PC-9 (cell line): ENCODE data around the gene ANKEF1. TPM values are rescaled to one million over a fixed set of nuclear protein-coding genes. Genes with fewer than 3 reads are reported as not detected.

Experiments
- BruUV-seq: library from RNA; stranded (reverse); fragments of 400-500 nt; replicated peaks from 2 replicates; lab custom pipeline; 2021; lab: Mats Ljungman, UMichigan
- CTCF ChIA-PET: fragments of 300-600 bp; sonication (Branson Sonifier 250); formaldehyde crosslinking; loops from one replicate; lab custom pipeline; 2022; ENCODE audit warnings: antibody characterized with exemption; lab: Charles Lee
- POLR2A ChIA-PET: fragments of 300-600 bp; sonication (Branson Sonifier 250); formaldehyde crosslinking; loops from one replicate; lab custom pipeline; 2022; ENCODE audit warnings: antibody characterized with exemption; ENCODE audit not compliant: unreplicated experiment; lab: Charles Lee
- DNase-seq, 2 experiments: peaks; one replicate each; pipeline versions ENCODE4 v3.0.0 to v3.0.0-alpha.2; 2015 to 2022; ENCODE audit warnings: mixed read lengths in 1 of 2
- H2AFZ ChIP-seq: fragments of 200-600 bp; sonication (generic); 2 replicates; pipeline ENCODE4 v1.8.1; 2017; ENCODE audit warnings: antibody characterized with exemption
- H3F3A ChIP-seq: fragments of 200-600 bp; sonication (generic); 2 replicates; pipeline ENCODE4 v1.8.1; 2017; ENCODE audit warnings: antibody characterized with exemption, mild to moderate bottlenecking, low read depth; ENCODE audit not compliant: insufficient read depth
- H3K27ac ChIP-seq: fragments of 200-600 bp; sonication (generic); 2 replicates; pipeline ENCODE4 v1.6.1; 2016; ENCODE audit warnings: mixed run types
- H3K27me3 ChIP-seq: fragments of 200-600 bp; sonication (generic); 2 replicates; pipeline ENCODE4 v1.6.1; 2016; ENCODE audit warnings: low read depth, mixed run types; ENCODE audit not compliant: insufficient read depth
- H3K36me3 ChIP-seq: fragments of 200-600 bp; sonication (generic); 2 replicates; pipeline ENCODE4 v1.6.1; 2016; ENCODE audit warnings: low read depth, mixed run types
- H3K4me1 ChIP-seq: fragments of 200-600 bp; sonication (generic); replicated peaks from 2 replicates; pipeline ENCODE4 v1.6.1; 2016; ENCODE audit warnings: mixed run types; ENCODE audit not compliant: insufficient read depth
- H3K4me2 ChIP-seq: fragments of 200-600 bp; sonication (generic); 2 replicates; pipeline ENCODE4 v1.6.1; 2017; ENCODE audit warnings: mixed run types
- H3K4me3 ChIP-seq: fragments of 200-600 bp; sonication (generic); 2 replicates; pipeline ENCODE4 v1.6.1; 2016; ENCODE audit warnings: mixed run types
- H3K79me2 ChIP-seq: fragments of 200-600 bp; sonication (generic); 2 replicates; pipeline ENCODE4 v1.6.1; 2017; ENCODE audit warnings: low read depth, mixed run types
- H3K9me2 ChIP-seq: fragments of 200-600 bp; sonication (generic); 2 replicates; pipeline ENCODE4 v1.8.1; 2017; ENCODE audit warnings: mild to moderate bottlenecking; ENCODE audit not compliant: insufficient read depth
- H3K9me3 ChIP-seq: fragments of 200-600 bp; sonication (generic); 2 replicates; pipeline ENCODE4 v1.8.1; 2016; ENCODE audit warnings: low read depth; ENCODE audit not compliant: insufficient read depth
- H4K20me1 ChIP-seq: fragments of 200-600 bp; sonication (generic); 2 replicates; pipeline ENCODE4 v1.8.1; 2017; ENCODE audit not compliant: insufficient read depth
- CTCF ChIP-seq: fragments of 200-600 bp; sonication (generic); conservative IDR thresholded peaks from 2 replicates; pipeline ENCODE4 v1.6.1; 2017; ENCODE audit warnings: mixed run types, antibody characterized with exemption, mild to moderate bottlenecking, moderate library complexity
- EZH2 ChIP-seq: fragments of 200-600 bp; sonication (generic); IDR thresholded peaks from 2 replicates; pipeline ENCODE4 v1.8.0; 2017; ENCODE audit warnings: antibody characterized with exemption, low read depth
- intact Hi-C: fragments of 100-400 bp; cut with micrococcal nuclease; formaldehyde crosslinking; loops from one replicate; pipeline ENCODE4 v1.10.0; 2022; ENCODE audit not compliant: unreplicated experiment
- total RNA-seq: library from RNA; stranded (reverse); gene quantifications from 2 replicates; pipeline ENCODE4 v1.2.3, GENCODE V29; 2021

ANKEF1 gene
- total RNA-seq, 1 experiment from 2014 or later = 11.1 TPM

- ChIA-PET POLR2A (interaction anchor here (0.6 kb wide), 1 partner anchor 61 kb away, joined by 4 read pairs; no protein-coding TSS in a partner anchor), CTCF (no interaction called here)
- TF ChIP-seq EZH2 (no peak), CTCF (no peak)
- Histone ChIP-seq H3K79me2 (no peaks in the 10 kb centered on the region), H3K9me2 (no peaks in the 10 kb centered on the region), H3K36me3 (no peaks in the 10 kb centered on the region), H3K27me3 (no peaks in the 10 kb centered on the region), H3K27ac (no peak overlapping the region), H3K4me1 (no peaks in the 10 kb centered on the region), H3K9me3 (no peaks in the 10 kb centered on the region), H3K4me2 (no peak overlapping the region), H2AFZ (no peak overlapping the region), H4K20me1 (no peaks in the 10 kb centered on the region), H3K4me3 (no peak overlapping the region), H3F3A (no peaks in the 10 kb centered on the region)
- DNase-seq = no peak
- intact Hi-C loops = no loop called here
- BruUV-seq = no TSS peak
Measured at GRCh38 chr20:9995510-9996272, 39.1 kb upstream of the ANKEF1 start.

DNA sequence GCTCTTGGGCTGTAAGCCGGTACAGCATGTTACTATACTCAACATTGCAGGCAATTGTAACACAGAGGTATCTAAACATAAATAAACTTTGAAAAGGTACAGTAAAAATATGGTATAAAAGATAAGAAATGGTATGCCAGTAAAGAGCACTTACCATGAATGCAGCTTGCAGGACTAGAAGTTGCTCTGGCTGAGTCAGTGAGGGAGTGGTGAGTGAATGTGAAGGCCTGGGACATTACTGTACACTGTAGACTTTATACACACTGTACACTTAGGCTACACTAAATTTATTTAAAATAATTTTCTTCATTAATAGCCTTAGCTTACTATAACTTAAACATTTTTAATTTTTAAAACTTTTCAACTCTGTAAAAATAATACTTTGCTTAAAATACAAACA, 37.8 kb upstream of the ANKEF1 start:
- ChIA-PET POLR2A (no interaction called here), CTCF (no interaction called here)
- H2AFZ ChIP-seq = no peak overlapping the region
- H3K27ac ChIP-seq = no peak overlapping the region
- DNase-seq = no peak
- H3F3A ChIP-seq = no peaks in the 10 kb centered on the region
- H3K4me2 ChIP-seq = no peak overlapping the region
- H3K36me3 ChIP-seq = no peaks in the 10 kb centered on the region
- no peaks in the 10 kb centered on the region for H3K9me3 ChIP-seq
- no peaks in the 10 kb centered on the region for H3K9me2 ChIP-seq
- H4K20me1 ChIP-seq = no peaks in the 10 kb centered on the region
- intact Hi-C loops = no loop called here
- no peaks in the 10 kb centered on the region for H3K4me1 ChIP-seq
- no peaks in the 10 kb centered on the region for H3K79me2 ChIP-seq
- no peaks in the 10 kb centered on the region for H3K27me3 ChIP-seq
- BruUV-seq = no TSS peak
- TF ChIP-seq EZH2 (no peak), CTCF (no peak)
- H3K4me3 ChIP-seq = no peak overlapping the region

DNA sequence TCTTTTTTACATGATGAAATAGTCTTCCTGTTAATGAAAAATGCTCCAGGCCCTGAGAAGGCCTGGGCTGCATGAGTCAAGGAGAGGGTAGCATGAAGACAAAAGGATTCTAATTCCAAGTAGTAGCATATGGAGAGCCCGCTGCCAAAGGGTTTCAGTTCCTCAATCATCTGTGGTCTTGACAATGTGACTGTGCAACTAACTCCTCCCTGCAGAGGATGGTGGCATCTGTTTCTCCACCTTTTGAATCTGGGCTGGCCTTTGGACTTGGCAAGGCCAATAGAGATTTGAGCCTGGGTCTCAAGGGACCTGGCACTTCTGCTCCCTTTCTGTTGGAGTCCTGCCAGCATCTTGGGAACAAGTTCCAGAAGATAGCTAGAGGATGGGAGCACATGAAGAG, 35.1 kb upstream of the ANKEF1 start:
- POLR2A ChIA-PET = no interaction called here
- no TSS peak for BruUV-seq

More for the DNA sequence above, 35.1 kb upstream of the ANKEF1 start:
- CTCF ChIA-PET = no interaction called here
- Histone ChIP-seq H4K20me1 (no peaks in the 10 kb centered on the region), H3K9me2 (no peaks in the 10 kb centered on the region), H3K27ac (no peak overlapping the region), H3K9me3 (no peaks in the 10 kb centered on the region), H3K4me1 (no peaks in the 10 kb centered on the region), H3K4me3 (no peak overlapping the region), H3K79me2 (no peaks in the 10 kb centered on the region), H3F3A (no peaks in the 10 kb centered on the region), H3K4me2 (no peak overlapping the region), H3K27me3 (no peaks in the 10 kb centered on the region), H2AFZ (peak overlapping the region; percentile 25; the same call in 1 of the 2 replicates), H3K36me3 (no peaks in the 10 kb centered on the region)
- intact Hi-C loops = no loop called here
- TF ChIP-seq CTCF (no peak), EZH2 (no peak)
- DNase-seq = no peak
